H1 (cell line): Measurements from ENCODE around the gene GATB. TPM values are rescaled to one million over a fixed set of nuclear protein-coding genes. Genes with fewer than 3 reads are reported as not detected.

ENCODE experiments used
- CTCF ChIA-PET: fragments of 300-600 bp; sonication (Branson Sonifier 250); formaldehyde crosslinking; loops from one replicate; lab custom pipeline; 2021; ENCODE audit not compliant: partially characterized antibody; lab: Charles Lee
- POLR2A ChIA-PET: fragments of 300-600 bp; sonication (Branson Sonifier 250); formaldehyde crosslinking; loops from one replicate; lab custom pipeline; 2021; ENCODE audit warnings: inconsistent platforms; ENCODE audit not compliant: partially characterized antibody; lab: Charles Lee
- DNase-seq, 2 experiments: peaks; one replicate each; pipeline versions ENCODE4 v3.0.0 to v3.0.0-alpha.2; 2010 to 2022; ENCODE audit warnings: low spot score in 2 of 2, low read depth in 1 of 2, mixed read lengths in 1 of 2
- FAIRE-seq: peaks from 2 replicates; lab custom pipeline; 2011; peaks lifted over from hg19 to GRCh38; lab: Jason Lieb, UNC
- H2AFZ ChIP-seq: 2 replicates; pipeline ENCODE4 v1.8.1; 2012; ENCODE audit warnings: low read length, inconsistent platforms
- H2AK5ac ChIP-seq: 2 replicates; pipeline ENCODE4 v1.6.1; 2013; ENCODE audit warnings: low read depth, low read length
- H2BK120ac ChIP-seq: replicated peaks from 2 replicates; pipeline ENCODE3; 2013; ENCODE audit warnings: low read depth, low read length, inconsistent platforms
- H2BK12ac ChIP-seq: 2 replicates; pipeline ENCODE4 v1.6.1; 2013; ENCODE audit warnings: low read depth, low read length
- H2BK15ac ChIP-seq: 2 replicates; pipeline ENCODE4 v1.6.1; 2013; ENCODE audit warnings: low read length
- H2BK20ac ChIP-seq: 2 replicates; pipeline ENCODE4 v1.6.1; 2013; ENCODE audit warnings: low read length
- H2BK5ac ChIP-seq: 2 replicates; pipeline ENCODE4 v1.6.1; 2013; ENCODE audit warnings: low read depth, low read length
- H3K14ac ChIP-seq: 2 replicates; pipeline ENCODE4 v1.6.1; 2013; ENCODE audit warnings: inconsistent platforms; ENCODE audit not compliant: insufficient read length
- H3K18ac ChIP-seq: 2 replicates; pipeline ENCODE4 v1.6.1; 2013; ENCODE audit warnings: low read length; ENCODE audit errors: extremely low read depth
- H3K23ac ChIP-seq: 2 replicates; pipeline ENCODE4 v1.6.1; 2013; ENCODE audit warnings: inconsistent platforms; ENCODE audit not compliant: insufficient read length
- H3K23me2 ChIP-seq: 2 replicates; pipeline ENCODE4 v1.6.1; 2013; ENCODE audit warnings: low read depth, low read length
- H3K27ac ChIP-seq: 2 replicates; pipeline ENCODE4 v1.6.1; 2011; ENCODE audit warnings: low read depth, low read length, inconsistent platforms
- H3K27me3 ChIP-seq, 4 experiments: replicated peaks in 1 of 4; 1 replicate in 1 of 4; 2 replicates in 3 of 4; pipeline versions ENCODE4 v1.6.1 to v1.8.1; 2011 to 2013; ENCODE audit warnings: low read length in 3 of 4, mild to moderate bottlenecking in 3 of 4, inconsistent platforms in 2 of 4, mixed read lengths in 2 of 4, moderate library complexity in 1 of 4; ENCODE audit not compliant: control insufficient read depth in 3 of 4, insufficient read depth in 3 of 4; ENCODE audit errors: extremely low read depth in 1 of 4
- H3K36me3 ChIP-seq, 4 experiments: 2 replicates each; pipeline versions ENCODE4 v1.6.1 to v1.8.1; 2011 to 2013; ENCODE audit warnings: mild to moderate bottlenecking in 4 of 4, low read length in 3 of 4, moderate library complexity in 2 of 4, control low read depth in 1 of 4, inconsistent platforms in 1 of 4; ENCODE audit not compliant: insufficient read depth in 4 of 4, control insufficient read depth in 2 of 4
- H3K4ac ChIP-seq: replicated peaks from 2 replicates; pipeline ENCODE3; 2013; ENCODE audit warnings: low read length, low read depth, mixed read lengths, inconsistent platforms; ENCODE audit not compliant: insufficient read length
- H3K4me1 ChIP-seq, 4 experiments: replicated peaks in 1 of 4; 1 replicate in 1 of 4; 2 replicates in 3 of 4; pipeline versions ENCODE4 v1.6.1 to v1.8.1; 2011 to 2013; ENCODE audit warnings: low read length in 3 of 4, inconsistent platforms in 2 of 4, mixed read lengths in 1 of 4; ENCODE audit not compliant: insufficient read depth in 4 of 4, control insufficient read depth in 3 of 4
- H3K4me2 ChIP-seq, 2 experiments: 2 replicates each; pipeline versions ENCODE4 v1.6.1 to v1.8.1; 2011 to 2013; ENCODE audit warnings: low read depth in 2 of 2, low read length in 2 of 2, control low read depth in 1 of 2, inconsistent platforms in 1 of 2, mild to moderate bottlenecking in 1 of 2; ENCODE audit not compliant: insufficient read depth in 1 of 2
- H3K4me3 ChIP-seq, 4 experiments: fragments of 200-600, 300-600 bp in 1 of 4; sonication (generic), shearing (Covaris generic), sonication (Bioruptor Twin) in 1 of 4; 2 replicates each; pipeline versions ENCODE4 v1.5.1 to v1.8.1; 2011 to 2016; ENCODE audit warnings: low read length in 4 of 4, low read depth in 3 of 4, control low read depth in 2 of 4, inconsistent platforms in 2 of 4, mild to moderate bottlenecking in 2 of 4, mixed read lengths in 1 of 4, moderate library complexity in 1 of 4; ENCODE audit not compliant: insufficient read depth in 2 of 4; ENCODE audit errors: extremely low read depth in 1 of 4
- H3K56ac ChIP-seq: replicated peaks from 2 replicates; pipeline ENCODE3; 2013; ENCODE audit warnings: low read depth, mild to moderate bottlenecking, mixed read lengths, low read length, inconsistent platforms; ENCODE audit not compliant: insufficient read length
- H3K79me1 ChIP-seq: 2 replicates; pipeline ENCODE4 v1.6.1; 2013; ENCODE audit warnings: low read depth, low read length, control low read depth
- H3K79me2 ChIP-seq, 2 experiments: 2 replicates each; pipeline versions ENCODE4 v1.6.1 to v1.8.1; 2012 to 2013; ENCODE audit warnings: low read length in 2 of 2, mild to moderate bottlenecking in 2 of 2, inconsistent platforms in 1 of 2; ENCODE audit not compliant: insufficient read depth in 2 of 2, control insufficient read depth in 1 of 2
- H3K9ac ChIP-seq, 4 experiments: replicated peaks in 1 of 4; 1 replicate in 1 of 4; 2 replicates in 3 of 4; pipeline versions ENCODE4 v1.6.1 to v1.8.1; 2011 to 2013; ENCODE audit warnings: low read depth in 3 of 4, low read length in 3 of 4, control low read depth in 2 of 4, mild to moderate bottlenecking in 2 of 4, moderate library complexity in 2 of 4, inconsistent platforms in 1 of 4; ENCODE audit errors: extremely low read depth in 1 of 4
- H3K9me3 ChIP-seq, 2 experiments: 2 replicates each; pipeline versions ENCODE4 v1.6.1 to v1.8.1; 2012 to 2013; ENCODE audit warnings: mild to moderate bottlenecking in 2 of 2, moderate library complexity in 2 of 2, control low read depth in 1 of 2, inconsistent platforms in 1 of 2, low read depth in 1 of 2, low read length in 1 of 2, mixed read lengths in 1 of 2; ENCODE audit not compliant: insufficient read depth in 2 of 2
- H4K20me1 ChIP-seq, 2 experiments: replicated peaks in 1 of 2; 2 replicates each; pipeline versions ENCODE3 to v1.8.1; 2011 to 2013; ENCODE audit warnings: inconsistent platforms in 2 of 2, low read length in 2 of 2, mild to moderate bottlenecking in 1 of 2; ENCODE audit not compliant: insufficient read depth in 2 of 2, control insufficient read depth in 1 of 2
- H4K5ac ChIP-seq: 2 replicates; pipeline ENCODE4 v1.6.1; 2013; ENCODE audit warnings: low read length, low read depth, mixed read lengths, inconsistent platforms; ENCODE audit not compliant: insufficient read length
- H4K8ac ChIP-seq: 2 replicates; pipeline ENCODE4 v1.8.0; 2013; ENCODE audit warnings: mild to moderate bottlenecking, moderate library complexity, low read length, inconsistent platforms; ENCODE audit not compliant: insufficient read depth; ENCODE audit errors: extremely low read depth
- H4K91ac ChIP-seq: replicated peaks from 2 replicates; pipeline ENCODE3; 2013; ENCODE audit warnings: low read length, mixed read lengths, inconsistent platforms; ENCODE audit not compliant: insufficient read length
- FOSL1 ChIP-seq: IDR thresholded peaks from 2 replicates; pipeline ENCODE4 v1.6.1; 2011; ENCODE audit warnings: mild to moderate bottlenecking, low read depth, low read length, moderate library complexity; ENCODE audit not compliant: insufficient read depth
- WGBS, 2 experiments: shearing (Covaris generic) in 1 of 2; methylation state at CpG; one replicate each; pipeline versions ENCODE4 v1.1.6 to v1.1.7; 2013 to 2015; ENCODE audit warnings: low lambda C conversion rate in 2 of 2, mixed read lengths in 2 of 2, inconsistent platforms in 1 of 2, low coverage in 1 of 2, missing lambda C conversion rate in 1 of 2; ENCODE audit not compliant: insufficient replicate concordance in 2 of 2, insufficient coverage in 1 of 2, insufficient read length in 1 of 2; ENCODE audit errors: extremely low coverage in 1 of 2, missing lambda C conversion rate in 1 of 2; 5-methylcytosine and 5-hydroxymethylcytosine counted together
- polyA plus RNA-seq, 7 experiments: library from polyadenylated mRNA; depleted of rRNA in 3 of 7; stranded (reverse) in 5 of 7; unstranded in 2 of 7; fragments of >200 nt in 5 of 7; fragments of 200-250 nt in 2 of 7; gene quantifications; 1 replicate in 5 of 7; 2 replicates in 1 of 7; 4 replicates in 1 of 7; pipeline versions ENCODE4 v1.2.1 to v1.2.3, GENCODE V29; 2011 to 2013; ENCODE audit warnings: missing spikeins in 2 of 7, mixed read lengths in 2 of 7
- total RNA-seq: library from RNA; stranded (reverse); fragmentation: NEBNext Ultra II Directional; extraction: Animal tissue kit (Norgen Biotek cat#: 25700); gene quantifications from 2 replicates; pipeline ENCODE4 v1.2.1, GENCODE V29; 2021

The GATB gene
- total and polyA plus RNA-seq, 2 of the 8 experiments (the other 6 are each of a cell fraction or from before 2014, with no cell fraction given) = 15.3 to 18.0 TPM

GRCh38 chr4:151670843-151671242 lies 90.0 kb downstream of the GATB start:
- no peaks in the 10 kb centered on the region for H3K9me3 ChIP-seq
- H3K27me3 ChIP-seq = no peaks in the 10 kb centered on the region
- H2BK120ac ChIP-seq = no peak overlapping the region
- H2BK12ac ChIP-seq = no peak overlapping the region
- peaks cover 1 to 7% (median 3%) of the 10 kb centered on the region in 4 experiments; a peak in 5 of 7 replicates for H3K4me1 ChIP-seq
- no peak overlapping the region for H2BK15ac ChIP-seq
- no peak overlapping the region for H2AFZ ChIP-seq
- H4K5ac ChIP-seq = no peak overlapping the region
- H3K27ac ChIP-seq = no peak overlapping the region
- 93% methylated on average over 5 of the region's 5 CpGs; no CpG with 5 or more reads in 1 of the 2 experiments for WGBS, 2 experiments
- no peak for DNase-seq
- no peak overlapping the region for H3K18ac ChIP-seq
- no peak overlapping the region for H2BK20ac ChIP-seq
- H3K9ac ChIP-seq = no peak overlapping the region
- H3K56ac ChIP-seq = no peak overlapping the region
- no peaks in the 10 kb centered on the region for H3K36me3 ChIP-seq
- no peak overlapping the region for H2BK5ac ChIP-seq
- H3K14ac ChIP-seq = no peak overlapping the region
- no peaks in the 10 kb centered on the region for H4K20me1 ChIP-seq
- H3K23ac ChIP-seq = no peak overlapping the region
- H3K79me1 ChIP-seq = no peaks in the 10 kb centered on the region
- POLR2A ChIA-PET = no interaction called here
- CTCF ChIA-PET = interaction anchor here (0.7 to 1.0 kb wide), 2 partner anchors 18 to 22 kb away, joined by 3 read pairs; no protein-coding TSS in a partner anchor
- no peaks in the 10 kb centered on the region for H3K23me2 ChIP-seq
- H3K79me2 ChIP-seq = no peaks in the 10 kb centered on the region
- no peak overlapping the region for H4K8ac ChIP-seq
- H2AK5ac ChIP-seq = no peak overlapping the region
- no peak overlapping the region for H4K91ac ChIP-seq
- H3K4me2 ChIP-seq = no peak overlapping the region
- H3K4me3 ChIP-seq = no peak overlapping the region
- H3K4ac ChIP-seq = no peak overlapping the region
- FAIRE-seq = no peak
- no peak for TF ChIP-seq FOSL1
